Stimulated activated naive B cell treated with anti-CD40 and anti-IgM and Interleukin-4, amounts not matched to agents 10 μg/mL and 1 μg/mL and 100 μg/mL, for 72 hours (primary cell): ENCODE measurements around the gene SLC2A4.

ENCODE experiments used
- ATAC-seq, 2 donors: fragments of 150-1000 bp; cut with Tn5 transposase; replicated peaks; 2 replicates each; pipeline ENCODE4 v1.10.0; 2021; ENCODE audit warnings: moderate library complexity in 1 of 2
- DNase-seq: peaks from one replicate; pipeline ENCODE4 v3.0.0; 2021
- H3K27ac Mint-ChIP-seq: one replicate; pipeline ENCODE4 v1.8.0; 2022; ENCODE audit warnings: mild to moderate bottlenecking, mixed read lengths
- H3K27me3 Mint-ChIP-seq, 2 donors: one replicate each; pipeline ENCODE4 v1.8.0; 2022; ENCODE audit warnings: mixed read lengths in 2 of 2
- H3K36me3 Mint-ChIP-seq, 2 donors: one replicate each; pipeline ENCODE4 v1.8.0; 2022; ENCODE audit warnings: mixed read lengths in 2 of 2, mild to moderate bottlenecking in 1 of 2
- H3K4me1 Mint-ChIP-seq, 2 donors: one replicate each; pipeline ENCODE4 v1.8.0; 2022; ENCODE audit warnings: mixed read lengths in 2 of 2, mild to moderate bottlenecking in 1 of 2
- H3K4me3 Mint-ChIP-seq, 2 donors: one replicate each; pipeline ENCODE4 v1.8.0; 2022; ENCODE audit warnings: mild to moderate bottlenecking in 2 of 2, mixed read lengths in 2 of 2, moderate library complexity in 1 of 2
- H3K9me3 Mint-ChIP-seq, 2 donors: one replicate each; pipeline ENCODE4 v1.8.0; 2022; ENCODE audit warnings: mixed read lengths in 2 of 2, mild to moderate bottlenecking in 1 of 2

SLC2A4 gene

DNA sequence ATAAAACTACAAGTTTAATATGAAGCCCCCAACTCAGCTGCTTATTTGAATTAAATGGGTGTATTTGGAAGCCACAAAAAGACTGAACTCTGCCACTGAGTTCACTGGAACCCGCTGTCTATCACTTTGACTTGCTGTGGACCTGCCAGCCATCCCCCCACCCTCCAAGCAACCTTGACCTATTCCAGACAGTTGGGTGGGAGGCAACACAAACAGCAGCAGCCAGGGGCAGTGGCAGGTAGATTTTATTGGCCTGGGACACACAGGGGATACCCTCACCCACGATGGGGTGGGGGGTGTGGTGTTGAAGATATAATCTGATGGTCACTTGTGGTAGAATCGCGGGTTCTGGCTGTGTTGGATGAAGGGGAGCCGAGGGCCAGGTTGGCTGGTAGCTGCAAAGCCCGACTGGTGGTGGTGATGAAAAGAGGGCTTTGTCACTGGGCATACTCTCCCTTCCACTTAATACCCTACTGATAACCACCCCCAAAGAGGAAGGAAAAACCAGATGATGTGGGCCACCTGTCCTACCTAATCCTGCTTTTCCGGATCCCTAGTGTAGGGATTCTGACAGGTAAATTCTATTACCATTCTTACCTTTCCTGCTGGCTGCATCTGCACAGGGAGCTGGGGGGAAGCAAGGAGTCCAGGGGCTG, 31.0 kb downstream of the SLC2A4 start:
- DNase-seq: no peak
- Mint-ChIP-seq H3K27me3 (no peaks in the 10 kb centered on the region), H3K4me1 (peaks cover 57 to 87% of the 10 kb centered on the region in 2 donors), H3K4me3 (peak overlapping the region; percentile 83 to 87), H3K27ac (peak overlapping the region; percentile 86), H3K9me3 (no peaks in the 10 kb centered on the region), H3K36me3 (peaks cover 65 to 83% of the 10 kb centered on the region in 2 donors)
- ATAC-seq: no peak

GRCh38 chr17:7313088-7313889, 31.8 kb downstream of the SLC2A4 start:
- ATAC-seq: peak in 1 of 2 donors; percentile 13
- peaks cover 59 to 90% of the 10 kb centered on the region in 2 donors for H3K4me1 Mint-ChIP-seq
- H3K27ac Mint-ChIP-seq: peak overlapping the region; percentile 93

GRCh38 chr17:7313890-7314718, 32.6 kb downstream of the SLC2A4 start:
- no peak for DNase-seq
- H3K4me1 Mint-ChIP-seq: peaks cover 62 to 84% of the 10 kb centered on the region in 2 donors
- no peaks in the 10 kb centered on the region for H3K27me3 Mint-ChIP-seq

More at GRCh38 chr17:7313088-7313889, 31.8 kb downstream of the SLC2A4 start:
- Mint-ChIP-seq H3K27me3 (no peaks in the 10 kb centered on the region), H3K9me3 (no peaks in the 10 kb centered on the region), H3K36me3 (peaks cover 68 to 88% of the 10 kb centered on the region in 2 donors), H3K4me3 (peak overlapping the region; percentile 83 to 87)
- no peak for DNase-seq

GRCh38 chr17:7314719-7315569, 33.4 kb downstream of the SLC2A4 start, which contains the start of gene GPS2:
GPS2 (minus strand) TSS chr17:7315360; CDS start chr17:7315052, 308 bp downstream.
- ATAC-seq (peak; percentile 90 to 93), DNase-seq (peak; percentile 91)
- H3K27me3 Mint-ChIP-seq: no peaks in the 10 kb centered on the region
- H3K9me3 Mint-ChIP-seq: no peaks in the 10 kb centered on the region
- H3K4me1 Mint-ChIP-seq: peaks cover 55 to 76% of the 10 kb centered on the region in 2 donors
- H3K27ac Mint-ChIP-seq: peak within 1 kb of the TSS; percentile 99
- peaks cover 60 to 79% of the 10 kb centered on the region in 2 donors for H3K36me3 Mint-ChIP-seq
- peak within 1 kb of the TSS; percentile 83 to 97 for H3K4me3 Mint-ChIP-seq

More at GRCh38 chr17:7313890-7314718, 32.6 kb downstream of the SLC2A4 start:
- Mint-ChIP-seq H3K9me3 (no peaks in the 10 kb centered on the region), H3K27ac (peak overlapping the region; percentile 93), H3K36me3 (peaks cover 68 to 87% of the 10 kb centered on the region in 2 donors), H3K4me3 (peak overlapping the region; percentile 83 to 87)
- peak in 1 of 2 donors; percentile 3 for ATAC-seq

- DNase-seq (no peak), ATAC-seq (no peak)
- Mint-ChIP-seq H3K4me3 (peak overlapping the region; percentile 83 to 97), H3K4me1 (peaks cover 47 to 68% of the 10 kb centered on the region in 2 donors), H3K27me3 (no peaks in the 10 kb centered on the region), H3K36me3 (peaks cover 56 to 77% of the 10 kb centered on the region in 2 donors), H3K27ac (peak overlapping the region; percentile 99), H3K9me3 (no peaks in the 10 kb centered on the region)
Measured at GRCh38 chr17:7315570-7316235, 34.2 kb downstream of the SLC2A4 start.

- peaks cover 38 to 58% of the 10 kb centered on the region in 2 donors for H3K4me1 Mint-ChIP-seq
- no peaks in the 10 kb centered on the region for H3K27me3 Mint-ChIP-seq
- no peak for ATAC-seq
- no peaks in the 10 kb centered on the region for H3K9me3 Mint-ChIP-seq
- H3K36me3 Mint-ChIP-seq: peaks cover 55 to 78% of the 10 kb centered on the region in 2 donors
- no peak for DNase-seq
- peak overlapping the region in 1 of 2 donors; percentile 65 for H3K4me3 Mint-ChIP-seq
- H3K27ac Mint-ChIP-seq: peak overlapping the region; percentile 17
Measured at GRCh38 chr17:7317161-7317803, 35.8 kb downstream of the SLC2A4 start.

DNA sequence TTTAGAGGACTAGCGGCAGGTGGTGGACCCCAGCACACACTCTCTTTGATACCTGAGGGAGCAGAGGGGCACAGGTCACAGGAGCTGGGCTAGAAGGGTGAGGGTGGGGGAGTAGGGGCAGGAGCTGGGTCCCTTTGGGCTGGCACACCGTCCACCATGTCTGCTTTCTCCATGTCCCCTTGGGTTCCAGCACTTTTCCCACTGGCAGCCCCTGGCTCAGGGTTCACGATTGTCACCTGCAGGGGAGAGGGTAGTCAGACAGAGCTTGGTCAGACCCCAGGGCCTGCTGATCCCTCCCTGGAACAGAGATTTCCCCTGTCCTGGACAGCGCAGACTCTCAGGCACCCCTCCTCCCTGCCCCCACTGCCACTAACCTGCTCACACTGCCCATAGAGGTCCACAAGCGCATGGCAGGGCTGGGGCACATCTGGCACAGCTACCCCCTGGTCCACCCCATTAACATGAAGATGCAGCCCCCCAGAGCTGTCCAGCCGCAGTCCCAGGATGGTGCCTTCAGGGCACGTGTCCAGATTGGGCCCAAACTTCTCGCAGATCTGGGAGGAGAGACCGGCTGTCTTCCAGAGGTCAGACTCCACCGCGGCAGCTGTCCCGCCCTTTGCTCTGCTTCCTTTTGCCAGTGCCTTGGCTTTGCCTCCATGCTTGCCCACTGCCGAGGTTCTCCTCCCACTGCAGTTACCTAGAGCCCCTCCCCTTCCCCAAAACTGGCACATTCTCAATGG, 36.8 kb downstream of the SLC2A4 start:
- Mint-ChIP-seq H3K27ac (no peak overlapping the region), H3K27me3 (no peaks in the 10 kb centered on the region), H3K9me3 (no peaks in the 10 kb centered on the region), H3K36me3 (peaks cover 48 to 77% of the 10 kb centered on the region in 2 donors), H3K4me3 (no peak overlapping the region), H3K4me1 (peaks cover 28 to 48% of the 10 kb centered on the region in 2 donors)
- ATAC-seq (no peak), DNase-seq (no peak)

DNA sequence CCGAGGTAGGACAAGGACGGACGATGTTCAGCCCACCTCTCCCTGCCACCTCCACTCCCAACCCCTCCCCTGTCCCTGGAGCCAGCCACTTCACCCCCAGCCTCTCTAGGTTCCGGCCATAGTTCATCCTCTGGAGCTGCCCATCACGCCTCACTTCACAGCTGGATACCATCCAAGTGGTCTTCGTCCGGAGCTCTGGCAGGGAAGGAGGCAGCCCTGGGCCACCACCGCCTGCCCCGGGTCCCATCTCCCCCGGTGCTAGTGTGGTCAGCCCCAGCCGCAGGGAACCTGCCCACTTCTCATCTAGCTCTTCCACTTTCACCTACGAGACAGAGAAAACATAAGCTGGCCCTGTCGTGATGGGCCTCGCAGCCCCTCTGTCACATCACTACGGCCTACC, 39.9 kb downstream of the SLC2A4 start:
- no peaks in the 10 kb centered on the region for H3K27me3 Mint-ChIP-seq
- no peak overlapping the region for H3K27ac Mint-ChIP-seq
- peaks cover 46 to 70% of the 10 kb centered on the region in 2 donors for H3K36me3 Mint-ChIP-seq
- DNase-seq (no peak), ATAC-seq (no peak)
- H3K4me3 Mint-ChIP-seq: no peak overlapping the region
- peaks cover 13 to 23% of the 10 kb centered on the region in 2 donors for H3K4me1 Mint-ChIP-seq
- H3K9me3 Mint-ChIP-seq: no peaks in the 10 kb centered on the region

GRCh38 chr17:7322520-7323194, 41.1 kb downstream of the SLC2A4 start:
- DNase-seq (no peak), ATAC-seq (no peak)
- Mint-ChIP-seq H3K4me3 (no peak overlapping the region), H3K36me3 (peaks cover 47 to 75% of the 10 kb centered on the region in 2 donors), H3K27me3 (no peaks in the 10 kb centered on the region), H3K4me1 (peaks cover 19 to 26% of the 10 kb centered on the region in 2 donors), H3K9me3 (no peaks in the 10 kb centered on the region), H3K27ac (no peak overlapping the region)

GRCh38 chr17:7323731-7324437, 42.4 kb downstream of the SLC2A4 start:
- H3K27ac Mint-ChIP-seq: peak overlapping the region; percentile 20

DNA sequence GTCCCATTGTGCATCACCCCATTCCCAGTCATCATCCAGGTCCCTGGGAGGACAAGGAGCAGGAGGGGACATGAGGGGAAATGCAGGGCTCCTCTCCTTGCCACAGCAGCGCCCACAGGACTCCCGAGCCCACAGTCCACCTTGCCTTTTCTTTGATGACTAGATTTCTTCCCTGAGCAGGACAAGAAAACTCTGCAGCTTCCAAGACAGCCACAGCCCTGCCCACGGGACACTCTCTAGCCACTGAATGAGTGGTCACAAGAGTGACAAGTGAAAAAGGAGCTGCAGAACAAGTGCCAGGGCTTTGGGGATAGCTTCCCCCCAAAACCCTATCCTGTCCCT, 42.9 kb downstream of the SLC2A4 start:
- Mint-ChIP-seq H3K4me3 (no peak overlapping the region), H3K9me3 (no peaks in the 10 kb centered on the region), H3K4me1 (peaks cover 22 to 36% of the 10 kb centered on the region in 2 donors), H3K27ac (no peak overlapping the region), H3K27me3 (no peaks in the 10 kb centered on the region), H3K36me3 (peaks cover 40 to 73% of the 10 kb centered on the region in 2 donors)
- DNase-seq: no peak
- no peak for ATAC-seq

More at GRCh38 chr17:7323731-7324437, 42.4 kb downstream of the SLC2A4 start:
- no peak overlapping the region for H3K4me3 Mint-ChIP-seq
- no peaks in the 10 kb centered on the region for H3K27me3 Mint-ChIP-seq
- peaks cover 22 to 35% of the 10 kb centered on the region in 2 donors for H3K4me1 Mint-ChIP-seq
- DNase-seq (peak; percentile 34), ATAC-seq (peak; percentile 45 to 62)
- no peaks in the 10 kb centered on the region for H3K9me3 Mint-ChIP-seq
- H3K36me3 Mint-ChIP-seq: peaks cover 39 to 74% of the 10 kb centered on the region in 2 donors
